Parathyroid adenoma (tissue), 2 donors: ENCODE results near the gene MUC6.

Source experiments
- H2AFZ ChIP-seq: fragments of 300-600 bp; sonication (generic); one replicate; pipeline ENCODE4 v1.7.0; 2017; ENCODE audit warnings: antibody characterized with exemption, mild to moderate bottlenecking
- H3K27ac ChIP-seq: fragments of 300-600 bp; sonication (generic); one replicate; pipeline ENCODE4 v1.7.0; 2017
- H3K27me3 ChIP-seq: fragments of 300-600 bp; sonication (generic); one replicate; pipeline ENCODE4 v1.7.0; 2017; ENCODE audit warnings: low read length; ENCODE audit not compliant: control insufficient read depth, insufficient read depth
- H3K36me3 ChIP-seq: fragments of 300-600 bp; sonication (generic); one replicate; pipeline ENCODE4 v1.7.0; 2017; ENCODE audit warnings: low read length; ENCODE audit not compliant: control insufficient read depth, insufficient read depth
- H3K4me1 ChIP-seq: fragments of 300-600 bp; sonication (generic); one replicate; pipeline ENCODE4 v1.7.0; 2017; ENCODE audit warnings: control low read depth
- H3K4me2 ChIP-seq: fragments of 300-600 bp; sonication (generic); one replicate; pipeline ENCODE4 v1.7.0; 2017; ENCODE audit warnings: low read length
- H3K4me3 ChIP-seq: fragments of 300-600 bp; sonication (generic); one replicate; pipeline ENCODE4 v1.7.0; 2017; ENCODE audit warnings: low read depth, low read length
- H3K79me2 ChIP-seq: fragments of 300-600 bp; sonication (generic); one replicate; pipeline ENCODE4 v1.7.0; 2017; ENCODE audit warnings: control low read depth
- H3K9ac ChIP-seq: fragments of 300-600 bp; sonication (generic); one replicate; pipeline ENCODE4 v1.7.0; 2017; ENCODE audit warnings: mild to moderate bottlenecking
- H3K9me3 ChIP-seq: fragments of 300-600 bp; sonication (generic); one replicate; pipeline ENCODE4 v1.7.0; 2017; ENCODE audit warnings: low read length; ENCODE audit not compliant: control insufficient read depth
- TF ChIP-seq, protein P1 (sequence below): fragments of 300-600 bp; sonication (generic); IDR thresholded peaks from one replicate; pipeline ENCODE4 v1.7.0; 2017; ENCODE audit warnings: antibody characterized with exemption, mild to moderate bottlenecking
- donor health status: primary hyperparathyroidism.

The MUC6 gene

DNA sequence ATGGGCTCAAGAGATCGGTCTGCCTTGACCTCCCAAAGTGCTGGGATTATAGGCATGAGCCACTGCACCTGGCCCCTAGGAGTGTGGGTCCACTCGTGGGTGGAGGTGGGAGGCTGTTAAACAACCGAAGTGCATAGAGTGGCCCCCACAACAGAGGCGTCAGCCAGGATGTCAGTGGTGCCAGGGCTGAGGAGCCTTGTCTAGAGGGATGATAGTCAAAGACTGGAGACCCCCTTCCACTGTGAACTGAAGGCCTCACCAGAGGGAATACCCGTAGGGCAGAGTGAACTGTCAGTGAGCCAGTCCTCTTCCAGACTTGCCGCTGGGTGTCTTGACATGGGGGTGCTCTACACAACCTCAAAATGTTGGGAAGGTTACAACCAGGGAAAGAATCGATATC lies 72.7 kb downstream of the MUC6 start:
- no peak overlapping the region for H3K4me3 ChIP-seq
- H2AFZ ChIP-seq = no peak overlapping the region
- no peak overlapping the region for H3K9ac ChIP-seq
- peaks cover 2% of the 10 kb centered on the region for H3K79me2 ChIP-seq
- no peak overlapping the region for H3K4me2 ChIP-seq
- TF ChIP-seq, protein P1, sequence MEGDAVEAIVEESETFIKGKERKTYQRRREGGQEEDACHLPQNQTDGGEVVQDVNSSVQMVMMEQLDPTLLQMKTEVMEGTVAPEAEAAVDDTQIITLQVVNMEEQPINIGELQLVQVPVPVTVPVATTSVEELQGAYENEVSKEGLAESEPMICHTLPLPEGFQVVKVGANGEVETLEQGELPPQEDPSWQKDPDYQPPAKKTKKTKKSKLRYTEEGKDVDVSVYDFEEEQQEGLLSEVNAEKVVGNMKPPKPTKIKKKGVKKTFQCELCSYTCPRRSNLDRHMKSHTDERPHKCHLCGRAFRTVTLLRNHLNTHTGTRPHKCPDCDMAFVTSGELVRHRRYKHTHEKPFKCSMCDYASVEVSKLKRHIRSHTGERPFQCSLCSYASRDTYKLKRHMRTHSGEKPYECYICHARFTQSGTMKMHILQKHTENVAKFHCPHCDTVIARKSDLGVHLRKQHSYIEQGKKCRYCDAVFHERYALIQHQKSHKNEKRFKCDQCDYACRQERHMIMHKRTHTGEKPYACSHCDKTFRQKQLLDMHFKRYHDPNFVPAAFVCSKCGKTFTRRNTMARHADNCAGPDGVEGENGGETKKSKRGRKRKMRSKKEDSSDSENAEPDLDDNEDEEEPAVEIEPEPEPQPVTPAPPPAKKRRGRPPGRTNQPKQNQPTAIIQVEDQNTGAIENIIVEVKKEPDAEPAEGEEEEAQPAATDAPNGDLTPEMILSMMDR = no peak
- no peaks in the 10 kb centered on the region for H3K9me3 ChIP-seq
- H3K36me3 ChIP-seq = no peaks in the 10 kb centered on the region
- no peaks in the 10 kb centered on the region for H3K4me1 ChIP-seq
- no peak overlapping the region for H3K27ac ChIP-seq
- no peaks in the 10 kb centered on the region for H3K27me3 ChIP-seq
